ENCODE data around the gene COL6A1. TPM values are rescaled to one million over a fixed set of nuclear protein-coding genes. Genes with fewer than 3 reads are reported as not detected.
A peak's percentile ranks its signal among the peaks of the same experiment; 100 is the strongest.

The COL6A1 gene
- total RNA-seq, 1 experiment from 2014 or later, result 221 TPM

DNA sequence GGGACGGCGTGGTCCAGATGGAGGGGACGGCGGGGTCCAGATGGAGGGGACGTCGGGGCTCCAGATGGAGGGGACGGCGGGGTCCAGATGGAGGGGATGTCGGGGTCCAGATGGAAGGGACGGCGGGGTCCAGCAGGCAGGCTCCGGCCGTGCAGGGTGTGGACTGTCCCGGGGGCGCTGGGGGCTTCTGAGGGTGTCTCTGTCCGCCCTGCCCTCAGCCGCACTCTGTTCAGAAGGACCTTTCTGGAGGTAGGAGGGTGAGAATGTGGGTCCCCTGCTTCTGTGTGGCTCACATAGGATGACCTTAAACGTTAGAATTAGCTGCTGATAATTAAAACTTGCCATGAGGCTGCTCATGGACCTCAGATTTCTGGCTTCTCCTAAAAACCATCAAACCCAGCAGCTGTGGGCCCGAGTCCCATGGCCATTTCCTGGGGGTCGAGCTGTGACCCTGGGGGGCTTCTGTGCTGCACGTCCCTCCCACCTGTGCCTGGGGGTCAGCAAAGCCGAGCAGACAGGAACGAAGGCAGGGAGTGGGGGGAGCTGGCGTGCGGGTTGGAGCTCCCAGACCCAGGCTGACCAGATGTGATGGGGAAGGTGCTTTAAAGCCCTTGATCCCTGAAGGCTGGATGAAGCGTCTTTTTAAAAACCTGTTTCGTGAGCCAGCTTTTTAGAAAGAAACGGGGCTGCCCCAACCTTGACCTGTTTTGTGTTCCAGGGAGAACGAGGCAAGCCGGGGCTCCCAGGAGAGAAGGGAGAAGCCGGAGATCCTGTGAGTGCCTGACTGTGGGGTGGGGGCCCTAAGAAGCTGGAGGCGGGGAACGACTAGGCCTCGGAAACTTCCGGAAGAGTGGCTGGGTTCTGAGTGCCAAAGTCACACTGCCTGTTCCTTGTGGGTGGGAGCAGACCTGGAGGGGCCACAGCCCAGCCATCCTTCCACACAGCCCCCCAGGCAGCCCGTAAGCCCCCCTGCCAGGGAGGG lies 7.1 kb downstream of the COL6A1 start (continued):
- TF ChIP-seq MYBL2 (CRISPR knock-in tag; IDR thresholded peaks at IDR 0.05), result no peak
- TF ChIP-seq, protein P1, sequence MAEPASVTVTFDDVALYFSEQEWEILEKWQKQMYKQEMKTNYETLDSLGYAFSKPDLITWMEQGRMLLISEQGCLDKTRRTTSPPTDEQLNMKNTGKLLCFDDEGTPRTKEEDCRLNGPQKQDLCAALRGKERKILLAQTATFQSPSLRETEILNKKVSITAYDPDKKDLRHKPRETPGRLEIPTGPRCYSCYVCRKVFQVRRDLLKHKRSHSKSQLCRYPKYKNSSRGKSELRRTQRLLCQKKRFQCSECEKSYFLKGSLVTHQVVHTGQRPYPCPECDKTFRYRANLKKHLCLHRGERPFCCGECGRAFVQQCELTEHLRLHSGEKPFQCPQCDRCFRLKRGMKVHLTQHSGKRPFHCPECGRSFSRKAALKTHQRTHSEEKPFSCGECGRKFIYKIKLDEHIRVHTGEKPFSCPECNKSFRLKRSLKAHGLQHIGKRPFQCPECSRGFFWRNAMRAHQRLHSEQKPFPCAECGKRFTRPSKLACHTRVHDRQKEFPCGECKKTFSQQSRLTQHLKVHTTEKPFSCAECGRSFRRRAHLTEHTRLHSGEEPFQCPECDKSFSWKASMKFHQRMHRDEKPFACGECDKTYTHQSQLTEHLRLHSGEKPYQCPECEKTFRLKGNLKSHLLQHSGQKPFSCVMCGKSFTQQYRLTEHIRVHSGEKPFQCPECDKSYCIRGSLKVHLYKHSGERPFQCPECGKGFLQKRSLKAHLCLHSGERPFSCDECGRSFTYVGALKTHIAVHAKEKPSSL (CRISPR knock-in tag; conservative IDR thresholded peaks at IDR 0.05), result no peak

DNA sequence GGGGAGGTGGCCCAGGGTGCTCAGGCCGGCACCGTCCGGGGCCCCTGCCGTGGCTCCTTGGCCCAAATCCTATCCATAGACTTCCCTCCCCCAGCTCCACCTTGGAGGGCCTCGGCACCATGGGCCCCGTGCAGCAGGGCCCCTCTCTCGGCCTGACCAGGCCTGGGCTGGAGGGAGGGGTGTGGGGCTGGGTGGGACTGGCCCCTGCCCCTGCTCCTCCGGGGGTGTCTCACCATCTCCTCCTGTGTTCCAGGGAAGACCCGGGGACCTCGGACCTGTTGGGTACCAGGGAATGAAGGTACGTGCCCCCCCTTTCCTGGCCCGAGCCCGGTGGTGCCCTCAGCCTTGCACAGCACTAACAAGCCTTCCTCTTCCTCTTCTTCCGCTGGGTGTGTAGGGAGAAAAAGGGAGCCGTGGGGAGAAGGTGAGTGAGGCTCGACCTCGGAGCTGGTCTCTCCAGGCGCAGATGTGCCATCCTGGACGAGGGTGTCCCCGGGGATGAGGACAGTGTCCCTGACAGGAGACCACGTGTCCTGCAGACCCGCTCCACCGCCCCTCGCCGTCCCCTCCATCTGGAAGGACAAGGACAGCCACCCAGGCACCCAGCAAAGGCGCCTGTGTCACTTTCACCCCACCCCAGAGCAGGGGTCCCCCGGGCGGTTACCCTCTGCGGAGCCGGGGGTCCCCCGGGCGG lies 7.9 kb downstream of the COL6A1 start:
- H3K27me3 Mint-ChIP-seq (ENCODE audit: low read depth), result no peaks in the 10 kb centered on the region
- no peaks in the 10 kb centered on the region for H3K9me3 Mint-ChIP-seq
- CTCF ChIA-PET, result no interaction called here
- no peaks in the 10 kb centered on the region; the same call in 1 of the 2 replicates for H3K4me1 Mint-ChIP-seq
- H3K36me3 Mint-ChIP-seq, result peaks cover 19% of the 10 kb centered on the region
- POLR2A ChIA-PET, result no interaction called here
- no peak for TF ChIP-seq CREB1 (CRISPR knock-in tag; IDR thresholded peaks at IDR 0.05)
- TF ChIP-seq, protein P2, sequence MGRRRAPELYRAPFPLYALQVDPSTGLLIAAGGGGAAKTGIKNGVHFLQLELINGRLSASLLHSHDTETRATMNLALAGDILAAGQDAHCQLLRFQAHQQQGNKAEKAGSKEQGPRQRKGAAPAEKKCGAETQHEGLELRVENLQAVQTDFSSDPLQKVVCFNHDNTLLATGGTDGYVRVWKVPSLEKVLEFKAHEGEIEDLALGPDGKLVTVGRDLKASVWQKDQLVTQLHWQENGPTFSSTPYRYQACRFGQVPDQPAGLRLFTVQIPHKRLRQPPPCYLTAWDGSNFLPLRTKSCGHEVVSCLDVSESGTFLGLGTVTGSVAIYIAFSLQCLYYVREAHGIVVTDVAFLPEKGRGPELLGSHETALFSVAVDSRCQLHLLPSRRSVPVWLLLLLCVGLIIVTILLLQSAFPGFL (CRISPR knock-in tag; IDR thresholded peaks at IDR 0.05; ENCODE audit: borderline replicate concordance), result no peak
- TF ChIP-seq HMGXB4 (CRISPR knock-in tag; IDR thresholded peaks at IDR 0.05), result no peak
- TF ChIP-seq, protein P3, sequence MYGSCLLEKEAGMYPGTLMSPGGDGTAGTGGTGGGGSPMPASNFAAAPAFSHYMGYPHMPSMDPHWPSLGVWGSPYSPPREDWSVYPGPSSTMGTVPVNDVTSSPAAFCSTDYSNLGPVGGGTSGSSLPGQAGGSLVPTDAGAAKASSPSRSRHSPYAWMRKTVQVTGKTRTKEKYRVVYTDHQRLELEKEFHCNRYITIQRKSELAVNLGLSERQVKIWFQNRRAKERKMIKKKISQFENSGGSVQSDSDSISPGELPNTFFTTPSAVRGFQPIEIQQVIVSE (CRISPR knock-in tag; IDR thresholded peaks at IDR 0.05; ENCODE audit: borderline replicate concordance), result no peak
- no peak for TF ChIP-seq SMAD3 (CRISPR knock-in tag; IDR thresholded peaks at IDR 0.05; ENCODE audit: borderline replicate concordance)
- no peak overlapping the region for H3K27ac Mint-ChIP-seq
- no peak overlapping the region for H3K4me3 Mint-ChIP-seq
- peak; percentile 7 for DNase-seq (ENCODE audit: low spot score)
- no peak for ATAC-seq

GRCh38 chr21:45990049-45990711 lies 8.6 kb downstream of the COL6A1 start:
- no peak overlapping the region for H3K4me3 Mint-ChIP-seq
- DNase-seq (ENCODE audit: low spot score) (peak; percentile 4), ATAC-seq (no peak)
- H3K27ac Mint-ChIP-seq, result no peak overlapping the region
- H3K4me1 Mint-ChIP-seq, result no peaks in the 10 kb centered on the region
- H3K27me3 Mint-ChIP-seq (ENCODE audit: low read depth), result no peaks in the 10 kb centered on the region
- peaks cover 16% of the 10 kb centered on the region for H3K36me3 Mint-ChIP-seq
- ChIA-PET POLR2A (no interaction called here), CTCF (no interaction called here)
- no peaks in the 10 kb centered on the region for H3K9me3 Mint-ChIP-seq
- TF ChIP-seq ERG (CRISPR knock-in tag; IDR thresholded peaks at IDR 0.05) (no peak), AFF4 (CRISPR knock-in tag; IDR thresholded peaks at IDR 0.05; ENCODE audit: borderline replicate concordance) (no peak), ATF3 (CRISPR knock-in tag; conservative IDR thresholded peaks at IDR 0.05) (no peak), NR2C2 (CRISPR knock-in tag; IDR thresholded peaks at IDR 0.05) (no peak), ATF1 (CRISPR knock-in tag; IDR thresholded peaks at IDR 0.05) (no peak), MYBL2 (CRISPR knock-in tag; IDR thresholded peaks at IDR 0.05) (no peak)
- TF ChIP-seq, protein P4, sequence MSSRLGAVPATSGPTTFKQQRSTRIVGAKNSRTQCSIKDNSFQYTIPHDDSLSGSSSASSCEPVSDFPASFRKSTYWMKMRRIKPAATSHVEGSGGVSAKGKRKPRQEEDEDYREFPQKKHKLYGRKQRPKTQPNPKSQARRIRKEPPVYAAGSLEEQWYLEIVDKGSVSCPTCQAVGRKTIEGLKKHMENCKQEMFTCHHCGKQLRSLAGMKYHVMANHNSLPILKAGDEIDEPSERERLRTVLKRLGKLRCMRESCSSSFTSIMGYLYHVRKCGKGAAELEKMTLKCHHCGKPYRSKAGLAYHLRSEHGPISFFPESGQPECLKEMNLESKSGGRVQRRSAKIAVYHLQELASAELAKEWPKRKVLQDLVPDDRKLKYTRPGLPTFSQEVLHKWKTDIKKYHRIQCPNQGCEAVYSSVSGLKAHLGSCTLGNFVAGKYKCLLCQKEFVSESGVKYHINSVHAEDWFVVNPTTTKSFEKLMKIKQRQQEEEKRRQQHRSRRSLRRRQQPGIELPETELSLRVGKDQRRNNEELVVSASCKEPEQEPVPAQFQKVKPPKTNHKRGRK (CRISPR knock-in tag; IDR thresholded peaks at IDR 0.05; ENCODE audit: borderline replicate concordance), result no peak
